ENCODE data around the gene SH2B3.
"Not testable (repeated sequence)": the region's sequence is repeated elsewhere in the genome, so short reads cannot be mapped to it uniquely, and the experiment has no call there.

SH2B3 gene

GRCh38 chr12:111457577-111457976 lies 51.9 kb downstream of the SH2B3 start:
- no peak for DNase-seq (ENCODE audit: low read depth in 3 of 3)

GRCh38 chr12:111458546-111459172 lies 52.9 kb downstream of the SH2B3 start:
- no peak for DNase-seq (ENCODE audit: low read depth in 3 of 3)

GRCh38 chr12:111460111-111460510 lies 54.4 kb downstream of the SH2B3 start:
- DNase-seq (ENCODE audit: low read depth in 3 of 3): not testable (repeated sequence)

GRCh38 chr12:111462210-111462769 lies 56.6 kb downstream of the SH2B3 start:
- DNase-seq (ENCODE audit: low read depth in 3 of 3): no peak

GRCh38 chr12:111467092-111467856 lies 61.6 kb downstream of the SH2B3 start:
- no peak for DNase-seq (ENCODE audit: low read depth in 3 of 3)

GRCh38 chr12:111467857-111468241 lies 62.1 kb downstream of the SH2B3 start:
- no peak for DNase-seq (ENCODE audit: low read depth in 3 of 3)

GRCh38 chr12:111469401-111469800 lies 63.7 kb downstream of the SH2B3 start:
- DNase-seq (ENCODE audit: low read depth in 3 of 3): no peak

- no peak for DNase-seq (ENCODE audit: low read depth in 3 of 3)
These were observed 65.5 kb downstream of the SH2B3 start for GRCh38 chr12:111471236-111471635.

GRCh38 chr12:111482462-111482861 lies 76.7 kb downstream of the SH2B3 start:
- no peak for DNase-seq (ENCODE audit: low read depth in 3 of 3)

- DNase-seq (ENCODE audit: low read depth in 3 of 3): no peak
These were observed 82.5 kb downstream of the SH2B3 start for GRCh38 chr12:111488271-111488670.

- no peak for DNase-seq (ENCODE audit: low read depth in 3 of 3)
These were observed 83.1 kb downstream of the SH2B3 start for GRCh38 chr12:111488798-111489197.

- DNase-seq (ENCODE audit: low read depth in 3 of 3): not testable (repeated sequence)
These were observed 87.3 kb downstream of the SH2B3 start for GRCh38 chr12:111492979-111493378.

- no peak for DNase-seq (ENCODE audit: low read depth in 3 of 3)
These were observed 89.0 kb downstream of the SH2B3 start for GRCh38 chr12:111494676-111495075.

All from stimulated activated CD4-positive, alpha-beta T cell treated with anti-CD3 and anti-CD28 coated beads, TNF-alpha, amount 100 ng/mL, for 24 hours (primary cell).